NT2/D1 (cell line): ENCODE data around the gene SEPTIN5.

Experiments used
- DNase-seq: peaks from one replicate; pipeline ENCODE4 v3.0.0-alpha.2; 2011; ENCODE audit warnings: low read depth, low spot score
- H3K27me3 ChIP-seq: 2 replicates; pipeline ENCODE4 v1.6.0; 2011; ENCODE audit warnings: mild to moderate bottlenecking; ENCODE audit not compliant: insufficient read length, insufficient read depth
- H3K36me3 ChIP-seq: 2 replicates; pipeline ENCODE4 v1.6.1; 2011; ENCODE audit warnings: mild to moderate bottlenecking, low read length, mixed read lengths; ENCODE audit not compliant: insufficient read depth, insufficient read length
- H3K4me1 ChIP-seq: 2 replicates; pipeline ENCODE4 v1.5.1; 2011; ENCODE audit not compliant: insufficient read depth, insufficient read length
- H3K4me3 ChIP-seq: 2 replicates; pipeline ENCODE4 v1.5.1; 2011; ENCODE audit warnings: low read depth; ENCODE audit not compliant: insufficient read length
- H3K9ac ChIP-seq: 2 replicates; pipeline ENCODE4 v1.6.0; 2011; ENCODE audit warnings: low read depth; ENCODE audit not compliant: insufficient read length
- H3K9me3 ChIP-seq: 2 replicates; pipeline ENCODE4 v1.5.1; 2011; ENCODE audit warnings: mild to moderate bottlenecking, low read length; ENCODE audit not compliant: insufficient read depth
- SUZ12 ChIP-seq: IDR thresholded peaks from 2 replicates; pipeline ENCODE4 v1.6.1; 2011; ENCODE audit not compliant: insufficient read length, insufficient read depth; ENCODE audit errors: extremely low read depth
- YY1 ChIP-seq: IDR thresholded peaks from 2 replicates; pipeline ENCODE4 v1.6.1; 2011; ENCODE audit not compliant: insufficient read length, insufficient read depth
- ZNF274 ChIP-seq: IDR thresholded peaks from 2 replicates; pipeline ENCODE4 v1.6.1; 2011; ENCODE audit warnings: mild to moderate bottlenecking, low read depth, low read length

SEPTIN5 gene

DNA sequence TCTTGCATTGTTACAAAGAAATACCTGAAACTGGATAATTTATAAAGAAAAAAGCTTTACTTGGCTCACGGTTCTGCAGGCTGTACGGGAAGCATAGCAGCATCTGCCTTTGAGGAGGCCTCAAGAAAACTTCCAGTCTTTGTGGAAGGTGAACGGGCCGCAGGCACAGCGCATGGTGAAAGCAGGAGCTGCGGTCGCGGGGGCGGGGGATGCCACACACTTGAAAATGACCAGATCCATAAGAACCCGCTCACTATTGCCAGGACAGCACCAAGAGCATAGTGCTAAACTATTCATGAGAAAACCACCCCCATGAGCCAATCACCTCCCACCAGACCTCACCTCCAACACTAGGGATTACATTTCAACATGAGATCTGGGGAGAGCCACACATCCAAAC, 45.6 kb upstream of the SEPTIN5 start:
- TF ChIP-seq SUZ12 (no peak), YY1 (no peak), ZNF274 (no peak)
- no peaks in the 10 kb centered on the region for H3K27me3 ChIP-seq
- H3K4me3 ChIP-seq = no peak overlapping the region
- H3K36me3 ChIP-seq = no peaks in the 10 kb centered on the region
- peaks cover 11% of the 10 kb centered on the region; the same call in 1 of the 2 replicates for H3K9me3 ChIP-seq
- no peaks in the 10 kb centered on the region for H3K4me1 ChIP-seq
- H3K9ac ChIP-seq = no peak overlapping the region
- no peak for DNase-seq

DNA sequence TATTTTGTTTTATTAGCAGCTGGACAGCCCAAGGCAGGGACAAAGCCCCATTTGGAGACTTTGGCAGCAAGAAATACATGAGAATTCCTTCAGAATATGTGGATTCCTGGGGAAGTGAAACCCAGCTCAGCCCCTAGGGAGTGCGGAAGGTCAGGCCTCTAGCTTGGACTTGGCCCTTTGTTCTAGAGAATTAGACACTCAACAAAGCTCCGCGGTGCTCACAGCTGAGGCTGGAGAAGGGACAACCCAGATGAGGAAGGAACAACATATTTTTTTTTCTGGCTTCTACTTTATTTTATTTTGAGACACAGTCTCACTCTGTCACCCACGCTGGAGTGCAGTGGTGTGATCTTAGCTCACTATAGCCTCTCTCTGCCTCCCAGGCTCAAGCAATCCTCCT, 44.7 kb upstream of the SEPTIN5 start:
- Histone ChIP-seq H3K36me3 (no peaks in the 10 kb centered on the region), H3K27me3 (no peaks in the 10 kb centered on the region), H3K9me3 (peaks cover 11% of the 10 kb centered on the region; the same call in 1 of the 2 replicates), H3K4me1 (no peaks in the 10 kb centered on the region), H3K4me3 (no peak overlapping the region), H3K9ac (no peak overlapping the region)
- no peak for TF ChIP-seq SUZ12
- no peak for TF ChIP-seq ZNF274
- no peak for TF ChIP-seq YY1
- DNase-seq = no peak

DNA sequence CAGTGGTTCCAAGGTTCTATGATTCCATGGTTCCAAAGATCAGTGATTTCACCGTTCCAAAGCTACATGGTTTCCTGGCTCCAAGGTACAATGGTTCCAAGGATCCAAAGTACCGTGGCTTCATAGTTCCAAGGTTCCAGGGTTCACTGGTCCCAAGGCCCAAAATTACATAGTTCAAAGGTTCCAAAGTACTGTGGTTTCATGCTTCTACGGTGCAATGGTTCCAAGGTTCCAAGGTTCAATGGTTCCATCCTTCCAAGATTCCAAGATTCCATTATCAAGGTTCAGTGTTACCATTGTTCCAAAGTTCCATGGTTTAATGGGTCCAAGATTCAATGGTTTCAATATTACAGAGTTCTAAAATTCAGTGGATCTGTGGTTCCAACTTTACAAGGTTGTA, 43.0 kb upstream of the SEPTIN5 start:
- no peaks in the 10 kb centered on the region for H3K36me3 ChIP-seq
- H3K4me3 ChIP-seq = no peak overlapping the region
- TF ChIP-seq YY1 (no peak), SUZ12 (no peak), ZNF274 (no peak)
- H3K27me3 ChIP-seq = no peaks in the 10 kb centered on the region
- no peak overlapping the region for H3K9ac ChIP-seq
- peaks cover 11% of the 10 kb centered on the region; the same call in 1 of the 2 replicates for H3K9me3 ChIP-seq
- DNase-seq = no peak
- no peaks in the 10 kb centered on the region for H3K4me1 ChIP-seq

DNA sequence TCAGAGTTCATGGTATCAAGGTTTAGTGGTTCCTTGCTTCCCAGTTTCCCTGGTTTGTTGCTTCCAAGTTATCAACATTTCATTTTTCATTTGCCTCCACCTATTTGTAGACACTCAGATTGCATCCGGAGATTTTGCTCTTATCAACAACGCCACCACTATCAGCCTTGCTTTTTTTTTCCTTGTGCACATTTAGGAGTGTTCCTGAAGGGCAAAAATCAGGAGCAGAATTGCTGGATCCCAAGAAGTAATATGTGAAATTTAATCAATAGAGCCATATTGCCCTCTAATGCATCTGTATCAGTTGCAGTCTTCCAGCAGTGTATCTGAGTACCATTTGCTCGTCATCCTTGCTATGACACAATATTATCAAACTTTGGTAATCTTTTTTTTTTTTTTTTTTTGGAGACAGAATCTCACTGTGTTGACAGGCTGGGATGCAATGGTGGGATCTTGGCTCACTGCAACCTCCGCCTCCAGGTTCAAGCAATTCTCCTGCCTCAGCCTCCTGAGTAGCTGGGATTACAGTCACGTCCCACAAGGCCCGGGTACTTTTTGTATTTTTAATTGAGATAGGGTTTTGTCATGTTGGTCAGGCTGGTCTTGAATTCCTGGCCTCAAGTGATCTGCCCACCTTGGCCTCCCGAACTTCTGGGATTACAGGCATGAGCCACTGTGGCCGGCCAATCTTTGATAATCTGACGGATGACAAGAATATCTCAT, 42.1 kb upstream of the SEPTIN5 start:
- TF ChIP-seq YY1 (no peak), ZNF274 (no peak), SUZ12 (no peak)
- no peaks in the 10 kb centered on the region for H3K27me3 ChIP-seq
- H3K9me3 ChIP-seq = peaks cover 11% of the 10 kb centered on the region; the same call in 1 of the 2 replicates
- no peak for DNase-seq
- no peaks in the 10 kb centered on the region for H3K4me1 ChIP-seq
- no peak overlapping the region for H3K9ac ChIP-seq
- H3K36me3 ChIP-seq = no peaks in the 10 kb centered on the region
- no peak overlapping the region for H3K4me3 ChIP-seq

DNA sequence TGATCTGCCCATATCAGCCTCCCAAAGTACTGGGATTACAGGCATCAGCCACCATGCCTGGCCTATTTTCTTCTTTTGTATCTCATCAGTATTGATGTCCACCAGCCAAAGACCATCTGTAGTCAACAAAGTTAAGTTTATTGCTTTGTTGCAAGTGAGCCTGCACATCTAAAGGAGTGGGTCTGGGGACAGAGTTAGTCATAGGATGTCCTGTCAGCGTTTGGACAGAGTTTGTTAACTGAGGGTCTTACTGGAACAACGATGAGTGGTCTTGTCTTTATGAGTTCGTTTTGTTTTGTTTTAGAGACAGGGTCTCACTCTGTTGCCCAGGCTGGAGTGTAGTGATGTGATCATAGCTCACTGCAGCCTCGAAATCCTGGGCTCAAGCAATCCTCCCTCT, 40.6 kb upstream of the SEPTIN5 start:
- Histone ChIP-seq H3K4me3 (no peak overlapping the region), H3K9me3 (peaks cover 11% of the 10 kb centered on the region; the same call in 1 of the 2 replicates), H3K36me3 (no peaks in the 10 kb centered on the region), H3K27me3 (no peaks in the 10 kb centered on the region), H3K4me1 (peaks cover under 1% of the 10 kb centered on the region), H3K9ac (no peak overlapping the region)
- DNase-seq = no peak
- no peak for TF ChIP-seq SUZ12
- no peak for TF ChIP-seq ZNF274
- no peak for TF ChIP-seq YY1

DNA sequence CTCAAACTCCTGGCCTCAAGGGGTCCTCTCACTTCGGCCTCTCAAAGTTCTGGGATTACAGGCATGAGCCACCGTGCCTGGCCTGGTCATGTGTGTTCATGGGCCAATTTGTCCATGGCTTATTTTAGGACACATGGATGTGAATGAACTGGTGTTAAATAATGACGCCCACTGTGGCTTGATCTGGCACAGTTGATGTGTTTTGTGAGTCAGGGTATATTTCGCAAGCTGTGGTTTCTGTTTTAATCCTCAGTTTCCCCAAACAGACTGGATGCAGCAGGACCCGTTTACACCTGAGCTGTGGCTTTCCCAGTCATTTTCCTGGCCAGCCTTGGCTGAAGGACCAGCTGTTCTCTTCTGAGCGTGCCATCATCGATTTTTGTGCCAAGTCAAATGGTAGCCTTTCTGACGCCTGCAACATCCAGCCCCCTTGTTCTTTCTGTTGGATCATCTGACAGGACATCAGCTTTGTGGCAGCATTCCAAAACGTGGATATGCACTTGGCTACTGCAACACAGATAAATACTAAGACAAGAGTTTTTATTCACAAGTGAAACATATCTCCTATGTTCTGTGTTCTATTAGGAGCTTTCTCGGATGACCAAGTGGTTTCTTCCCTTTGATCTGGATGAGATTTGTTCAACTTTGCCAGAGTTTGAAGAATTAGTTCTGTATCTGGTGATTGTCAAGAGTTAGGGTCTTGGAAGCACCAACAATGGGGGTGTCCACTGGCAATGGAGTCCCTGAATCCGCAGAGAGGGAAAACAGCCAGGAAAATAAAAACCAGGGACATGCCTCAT, 40.0 kb upstream of the SEPTIN5 start:
- Histone ChIP-seq H3K9ac (no peak overlapping the region), H3K4me1 (peaks cover 4% of the 10 kb centered on the region), H3K9me3 (peaks cover 11% of the 10 kb centered on the region; the same call in 1 of the 2 replicates), H3K4me3 (no peak overlapping the region), H3K27me3 (no peaks in the 10 kb centered on the region), H3K36me3 (no peaks in the 10 kb centered on the region)
- TF ChIP-seq SUZ12 = no peak
- DNase-seq = no peak

DNA sequence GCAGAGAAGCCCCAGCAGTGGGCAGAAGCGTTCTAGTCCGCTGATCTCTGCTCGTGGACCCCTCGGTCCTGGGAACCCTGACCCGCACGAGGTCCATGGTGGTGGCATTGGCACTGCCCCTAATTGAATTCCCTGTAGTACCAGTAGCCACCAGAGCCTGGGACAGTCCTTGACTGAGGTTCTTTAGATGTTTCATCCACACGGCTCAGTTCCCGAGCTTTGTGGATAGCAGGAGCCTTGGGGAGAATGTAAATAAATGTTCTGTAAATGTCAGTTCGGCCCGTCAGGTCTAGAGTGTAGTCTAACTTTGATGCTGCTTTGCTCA, 39.4 kb upstream of the SEPTIN5 start:
- H3K9ac ChIP-seq = no peak overlapping the region
- TF ChIP-seq SUZ12 (no peak), YY1 (no peak), ZNF274 (no peak)
- DNase-seq = no peak

More for the DNA sequence above, 39.4 kb upstream of the SEPTIN5 start:
- no peaks in the 10 kb centered on the region for H3K27me3 ChIP-seq
- no peaks in the 10 kb centered on the region for H3K36me3 ChIP-seq
- peaks cover 11% of the 10 kb centered on the region; the same call in 1 of the 2 replicates for H3K9me3 ChIP-seq
- no peak overlapping the region for H3K4me3 ChIP-seq
- peaks cover 4% of the 10 kb centered on the region for H3K4me1 ChIP-seq
